DMS153 (cell line): Measurements from ENCODE around the gene SEC24C.
"Not testable (repeated sequence)": the region's sequence is repeated elsewhere in the genome, so short reads cannot be mapped to it uniquely, and the experiment has no call there.

Experiments
- DNase-seq: peaks from one replicate; lab custom pipeline; 2025; lab: John Stamatoyannopoulos, UW

SEC24C gene

DNA sequence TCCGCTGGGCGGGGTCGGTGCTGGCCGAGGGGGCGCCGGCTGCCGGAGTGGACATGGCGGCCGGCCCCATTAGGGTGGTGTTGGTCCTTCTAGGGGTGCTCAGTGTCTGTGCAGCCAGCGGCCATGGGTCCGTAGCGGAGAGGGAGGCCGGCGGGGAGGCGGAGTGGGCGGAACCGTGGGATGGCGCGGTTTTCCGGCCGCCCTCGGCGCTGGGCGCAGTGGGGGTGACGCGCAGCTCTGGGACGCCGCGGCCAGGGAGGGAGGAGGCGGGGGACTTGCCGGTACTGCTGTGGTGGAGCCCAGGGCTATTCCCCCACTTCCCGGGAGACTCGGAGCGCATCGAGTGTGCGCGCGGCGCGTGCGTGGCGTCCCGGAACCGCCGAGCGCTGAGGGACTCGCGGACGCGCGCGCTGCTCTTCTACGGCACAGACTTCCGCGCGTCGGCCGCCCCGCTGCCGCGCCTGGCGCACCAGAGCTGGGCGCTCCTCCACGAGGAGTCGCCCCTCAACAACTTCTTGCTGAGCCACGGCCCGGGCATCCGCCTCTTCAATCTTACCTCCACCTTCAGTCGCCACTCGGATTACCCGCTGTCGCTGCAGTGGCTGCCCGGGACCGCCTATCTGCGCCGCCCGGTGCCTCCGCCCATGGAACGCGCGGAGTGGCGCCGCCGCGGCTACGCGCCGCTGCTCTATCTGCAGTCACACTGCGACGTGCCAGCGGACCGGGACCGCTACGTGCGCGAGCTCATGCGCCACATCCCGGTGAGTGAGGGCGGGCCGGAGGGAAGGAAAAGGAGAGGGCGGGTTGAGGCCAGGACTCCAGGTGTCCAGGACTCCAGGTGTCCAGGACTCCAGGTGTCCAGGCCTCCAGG is 28.3 kb downstream of the SEC24C start:
- peak; percentile 51 for DNase-seq

GRCh38 chr10:73773152-73773879 is 29.1 kb downstream of the SEC24C start:
- DNase-seq = no peak

DNA sequence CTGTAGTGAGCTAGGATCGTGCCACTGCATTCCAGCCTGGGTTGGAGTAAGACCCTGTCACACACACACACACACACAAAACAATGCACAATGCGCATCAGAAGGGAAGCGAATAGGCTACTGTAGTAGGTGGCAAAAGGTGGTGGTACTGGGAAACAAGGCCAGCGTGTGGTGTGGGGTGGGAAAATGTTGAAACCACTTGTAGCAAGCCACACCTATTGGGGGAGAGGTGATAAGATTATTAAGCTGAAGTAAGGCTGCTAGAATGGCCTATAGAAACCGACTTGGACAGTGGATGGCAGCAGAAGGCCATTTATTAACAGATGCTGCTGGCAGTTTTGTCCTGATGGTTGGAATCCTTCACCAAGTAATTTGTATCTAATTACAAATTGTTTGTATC is 30.5 kb downstream of the SEC24C start:
- no peak for DNase-seq

GRCh38 chr10:73779018-73779417 is 34.8 kb downstream of the SEC24C start:
- no peak for DNase-seq

- no peak for DNase-seq
Measured at GRCh38 chr10:73779539-73780197, 35.5 kb downstream of the SEC24C start.

- DNase-seq = no peak
Measured at GRCh38 chr10:73780301-73780700, 36.1 kb downstream of the SEC24C start.

GRCh38 chr10:73780966-73781365 is 36.8 kb downstream of the SEC24C start:
- no peak for DNase-seq

- no peak for DNase-seq
Measured at GRCh38 chr10:73781548-73781878, 37.3 kb downstream of the SEC24C start.

GRCh38 chr10:73781879-73782748 is 37.9 kb downstream of the SEC24C start, which contains the start of gene CHCHD1:
TSS of gene CHCHD1 (plus strand) at chr10:73782048. CDS start at chr10:73782076, 28 bp downstream.
- DNase-seq = peak; percentile 51

- no peak for DNase-seq
Measured at GRCh38 chr10:73782749-73783085, 38.5 kb downstream of the SEC24C start.

GRCh38 chr10:73785211-73785720 is 41.1 kb downstream of the SEC24C start, which contains the start of gene ZSWIM8:
TSS of gene ZSWIM8 (plus strand) at chr10:73785606. CDS start at chr10:73785879, 273 bp downstream.
- DNase-seq = peak; percentile 90

DNA sequence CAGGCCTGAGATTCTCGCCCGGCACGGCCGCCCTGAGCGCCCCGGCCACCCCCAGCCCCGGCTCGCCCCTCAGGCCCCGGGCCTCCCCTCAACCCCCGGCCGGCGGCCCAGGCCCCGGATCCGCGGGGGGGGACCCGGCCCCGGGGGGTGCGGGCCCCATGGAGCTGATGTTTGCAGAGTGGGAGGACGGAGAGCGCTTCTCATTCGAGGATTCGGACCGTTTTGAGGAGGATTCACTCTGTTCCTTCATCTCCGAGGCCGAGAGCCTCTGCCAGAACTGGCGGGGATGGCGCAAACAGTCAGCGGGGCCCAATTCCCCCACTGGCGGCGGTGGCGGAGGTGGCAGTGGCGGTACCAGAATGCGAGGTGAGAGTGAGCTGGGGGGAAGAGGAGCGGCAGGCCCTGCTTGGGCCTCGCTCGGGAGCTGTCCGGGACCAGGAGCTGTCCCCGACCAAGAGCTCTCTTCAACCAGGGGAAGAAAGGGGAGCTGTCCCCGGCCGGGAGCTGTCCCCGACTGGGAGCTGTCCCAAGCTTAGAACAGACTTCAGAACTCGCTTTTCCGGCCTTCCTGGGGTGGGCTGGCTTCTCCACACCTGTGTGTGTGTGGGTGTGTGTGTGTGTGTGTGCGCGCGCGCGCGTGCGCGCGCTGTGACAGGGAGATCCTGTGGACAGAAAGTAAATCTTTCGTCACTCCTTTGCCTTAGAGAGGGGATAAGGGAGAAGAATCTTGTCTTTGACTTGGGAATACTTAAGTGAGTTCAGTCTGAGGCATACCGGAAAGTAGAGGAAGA is 41.7 kb downstream of the SEC24C start:
- DNase-seq = no peak

DNA sequence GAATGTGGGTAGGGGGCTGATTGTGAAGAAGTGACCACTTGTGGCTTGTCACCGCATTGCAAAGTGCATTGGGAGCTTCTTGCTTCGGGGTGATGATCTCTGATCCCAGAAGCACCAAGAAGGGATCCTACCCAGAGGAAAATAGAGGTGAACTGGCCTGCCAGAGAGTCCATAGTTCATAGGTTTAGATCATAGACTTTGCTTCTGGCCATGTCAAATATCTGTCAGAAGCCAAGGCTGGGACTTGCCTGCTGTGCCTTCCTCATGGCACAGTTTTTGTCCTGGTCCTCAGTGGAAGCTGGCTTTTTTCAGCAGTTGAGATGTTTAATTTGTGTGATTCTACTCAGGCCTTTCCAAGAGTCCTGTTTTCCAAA is 42.3 kb downstream of the SEC24C start:
- DNase-seq = no peak

- DNase-seq = not testable (repeated sequence)
Measured at GRCh38 chr10:73787031-73787800, 43.0 kb downstream of the SEC24C start.

- no peak for DNase-seq
Measured at GRCh38 chr10:73788864-73789658, 44.9 kb downstream of the SEC24C start.

DNA sequence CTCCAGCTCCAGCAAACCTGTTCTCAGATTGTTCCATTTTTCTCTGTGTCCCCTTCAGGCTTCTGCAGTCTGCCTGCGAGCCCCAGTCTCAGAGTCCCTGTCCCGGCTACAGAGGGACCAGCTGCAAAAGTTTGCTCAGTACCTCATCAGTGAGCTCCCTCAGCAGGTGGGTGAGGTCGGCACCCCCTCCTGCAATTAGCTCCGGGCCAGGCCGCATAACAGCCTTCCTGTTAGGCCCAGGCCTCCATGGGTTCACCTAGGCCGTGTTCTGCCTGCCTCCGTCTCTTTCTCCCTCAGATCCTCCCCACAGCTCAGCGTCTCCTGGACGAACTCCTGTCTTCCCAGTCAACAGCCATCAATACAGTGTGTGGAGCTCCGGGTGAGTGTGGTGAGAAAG is 45.5 kb downstream of the SEC24C start:
- no peak for DNase-seq

GRCh38 chr10:73790886-73791625 is 46.9 kb downstream of the SEC24C start:
- no peak for DNase-seq

DNA sequence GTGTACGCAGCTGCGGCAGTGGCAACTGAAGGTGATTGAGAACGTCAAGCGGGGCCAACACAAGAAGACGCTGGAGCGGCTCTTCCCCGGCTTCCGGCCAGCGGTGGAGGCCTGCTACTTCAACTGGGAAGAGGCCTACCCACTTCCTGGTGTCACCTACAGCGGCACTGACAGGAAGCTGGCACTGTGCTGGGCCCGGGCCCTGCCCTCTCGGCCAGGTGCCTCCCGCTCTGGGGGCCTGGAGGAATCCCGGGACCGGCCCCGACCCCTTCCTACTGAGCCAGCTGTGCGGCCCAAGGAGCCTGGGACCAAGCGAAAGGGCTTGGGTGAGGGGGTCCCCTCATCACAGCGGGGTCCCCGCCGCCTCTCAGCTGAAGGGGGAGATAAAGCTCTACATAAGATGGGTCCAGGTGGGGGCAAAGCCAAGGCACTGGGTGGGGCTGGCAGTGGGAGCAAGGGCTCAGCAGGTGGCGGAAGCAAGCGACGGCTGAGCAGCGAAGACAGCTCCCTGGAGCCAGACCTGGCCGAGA is 47.8 kb downstream of the SEC24C start:
- no peak for DNase-seq
